Fibroblast of lung (primary cell): ENCODE measurements around the gene ASGR1.

Experiments used
- CTCF ChIP-seq, 2 donors: IDR thresholded peaks in 1 of 2; conservative IDR thresholded peaks in 1 of 2; 1 replicate in 1 of 2; 2 replicates in 1 of 2; pipeline ENCODE4 v1.5.1; 2011 to 2012; ENCODE audit warnings: low read length in 2 of 2, control low read depth in 1 of 2, inconsistent platforms in 1 of 2, low read depth in 1 of 2, mild to moderate bottlenecking in 1 of 2
- EZH2 ChIP-seq: IDR thresholded peaks from 2 replicates; pipeline ENCODE4 v1.5.1; 2012; ENCODE audit warnings: low read length, control low read depth, mild to moderate bottlenecking; ENCODE audit errors: missing control alignments

- TF ChIP-seq CTCF (conservative IDR thresholded peaks at IDR 0.05 in 1 of 2, IDR thresholded peaks at IDR 0.05 in 1 of 2; ENCODE audit: low read depth in 1 of 2, low read length in 2 of 2) = no peak
- TF ChIP-seq EZH2 = no peak
Observed at GRCh38 chr17:7174603-7175326, 4.4 kb downstream of the ASGR1 start.
